HL-60 (cell line): ENCODE measurements around the gene PDE4A.

ENCODE experiments used
- DNase-seq, 2 experiments: peaks; one replicate each; pipeline ENCODE4 v3.0.0-alpha.2; 2010 to 2020; ENCODE audit warnings: low read depth in 1 of 2, low spot score in 1 of 2
- H3K27ac ChIP-seq: fragments of 250-450 bp; sonication (Bioruptor Pico); replicated peaks from 2 replicates; pipeline ENCODE4 v1.5.1; 2020; ENCODE audit warnings: mild to moderate bottlenecking, moderate library complexity
- H3K27me3 ChIP-seq: fragments of 250-450 bp; sonication (Bioruptor Pico); 2 replicates; pipeline ENCODE4 v1.5.1; 2021; ENCODE audit warnings: mild to moderate bottlenecking, moderate library complexity; ENCODE audit not compliant: insufficient read depth, poor library complexity, severe bottlenecking
- H3K4me3 ChIP-seq: replicated peaks from 2 replicates; pipeline ENCODE4 v1.5.1; 2011; ENCODE audit warnings: mild to moderate bottlenecking, control low read depth, low read length; ENCODE audit not compliant: insufficient read depth
- CTCF ChIP-seq: IDR thresholded peaks from one replicate; pipeline ENCODE4 v1.5.1; 2011; ENCODE audit warnings: low read length, control low read depth, inconsistent platforms; ENCODE audit not compliant: insufficient read depth
- GABPA ChIP-seq: IDR thresholded peaks from 2 replicates; pipeline ENCODE4 v1.6.1; 2012; ENCODE audit warnings: low read depth
- POLR2AphosphoS5 ChIP-seq: IDR thresholded peaks from 2 replicates; pipeline ENCODE4 v1.6.1; 2012; ENCODE audit warnings: low read depth
- REST ChIP-seq: IDR thresholded peaks from 2 replicates; pipeline ENCODE4 v1.6.1; 2012; ENCODE audit warnings: low read depth; ENCODE audit not compliant: insufficient replicate concordance
- SPI1 ChIP-seq: IDR thresholded peaks from 2 replicates; pipeline ENCODE4 v1.6.1; 2012; ENCODE audit warnings: low read depth, mild to moderate bottlenecking, borderline replicate concordance

The PDE4A gene

DNA sequence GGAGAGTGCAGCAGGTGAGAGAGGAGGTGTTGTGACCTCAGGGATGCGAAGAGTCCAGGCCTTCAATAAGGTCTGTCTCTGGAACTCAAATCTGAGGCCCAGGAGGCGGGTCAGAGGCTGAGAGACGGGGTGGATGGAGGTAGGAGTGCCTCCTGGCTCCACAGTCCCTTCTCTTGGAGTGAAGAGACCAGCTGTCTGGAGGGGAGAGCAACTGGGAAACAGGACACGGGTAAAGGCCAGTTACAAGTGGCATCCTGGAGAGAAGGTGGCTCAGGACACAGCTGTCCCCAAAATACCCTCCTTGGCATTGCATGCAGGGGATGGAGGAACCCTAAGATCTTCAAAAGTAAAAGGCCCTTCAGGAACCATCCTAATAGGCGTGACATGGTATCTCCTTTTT lies 19.2 kb downstream of the PDE4A start:
- TF ChIP-seq SPI1 (no peak), CTCF (no peak), POLR2AphosphoS5 (no peak), REST (no peak), GABPA (no peak)
- Histone ChIP-seq H3K4me3 (no peak overlapping the region), H3K27me3 (no peaks in the 10 kb centered on the region), H3K27ac (no peak overlapping the region)
- DNase-seq: no peak

GRCh38 chr19:10442698-10443097 lies 22.4 kb downstream of the PDE4A start:
- Histone ChIP-seq H3K27me3 (no peaks in the 10 kb centered on the region), H3K27ac (no peak overlapping the region), H3K4me3 (no peak overlapping the region)
- TF ChIP-seq CTCF (no peak), SPI1 (no peak), POLR2AphosphoS5 (no peak)
- no peak for DNase-seq

- no peak overlapping the region for H3K27ac ChIP-seq
- TF ChIP-seq POLR2AphosphoS5 (no peak), SPI1 (no peak), GABPA (no peak), CTCF (no peak), REST (no peak)
- DNase-seq: no peak
- H3K27me3 ChIP-seq: peaks cover 6% of the 10 kb centered on the region
- H3K4me3 ChIP-seq: no peak overlapping the region
These were observed 28.7 kb downstream of the PDE4A start for GRCh38 chr19:10449037-10449436.

- no peak for TF ChIP-seq REST
- TF ChIP-seq POLR2AphosphoS5: no peak
- no peak for TF ChIP-seq CTCF
- no peak for TF ChIP-seq SPI1
- no peak for TF ChIP-seq GABPA
- no peak for DNase-seq
- H3K27me3 ChIP-seq: peaks cover 11% of the 10 kb centered on the region
- H3K27ac ChIP-seq: no peak overlapping the region
- no peak overlapping the region for H3K4me3 ChIP-seq
These were observed 30.0 kb downstream of the PDE4A start for GRCh38 chr19:10450191-10450852.
